HepG2 (cell line): ENCODE measurements around the gene NUDT21. TPM values are rescaled to one million over a fixed set of nuclear protein-coding genes. Genes with fewer than 3 reads are reported as not detected.

Source experiments
- ATAC-seq: fragments of 200-7000 bp; cut with Tn5 transposase; 3 replicates; pipeline ENCODE4 v1.9.1; 2020; ENCODE audit warnings: mild to moderate bottlenecking, moderate library complexity
- BruUV-seq: library from RNA; stranded (reverse); fragments of 400-500 nt; replicated peaks from 2 replicates; lab custom pipeline; 2021; lab: Mats Ljungman, UMichigan
- CTCF ChIA-PET: fragments of 300-600 bp; formaldehyde crosslinking; extraction: SDS; loops from one replicate; lab custom pipeline; 2021; ENCODE audit warnings: low total read pairs, inconsistent platforms, low intra/inter-chr PET ratio; lab: Yijun Ruan, JAX
- POLR2A ChIA-PET: fragments of 350-600 bp; sonication (Branson Sonifier 250); formaldehyde crosslinking; loops from one replicate; lab custom pipeline; 2020; ENCODE audit warnings: antibody characterized with exemption, inconsistent platforms; lab: Yijun Ruan, JAX
- DNase-seq: peaks from one replicate; pipeline ENCODE4 v3.0.0-alpha.2; 2015; ENCODE audit warnings: low spot score
- FAIRE-seq: peaks from 3 replicates; lab custom pipeline; 2011; peaks lifted over from hg19 to GRCh38; lab: Jason Lieb, UNC
- H2AFZ ChIP-seq: one replicate; pipeline ENCODE4 v1.6.1; 2011; ENCODE audit warnings: low read length, inconsistent platforms
- H3K27ac ChIP-seq: fragments of 300-600 bp; 3 replicates; pipeline ENCODE4 v1.8.0; 2011; ENCODE audit warnings: mixed run types, mild to moderate bottlenecking, mixed read lengths, low read length, inconsistent platforms; ENCODE audit not compliant: insufficient read depth; ENCODE audit errors: extremely low read length
- H3K27me3 ChIP-seq, 2 experiments: fragments of 200-600 bp in 1 of 2; 2 replicates in 1 of 2; 3 replicates in 1 of 2; pipeline versions ENCODE4 v1.6.0 to v1.8.0; 2011; ENCODE audit warnings: low read length in 2 of 2, mild to moderate bottlenecking in 2 of 2, moderate library complexity in 2 of 2, inconsistent platforms in 1 of 2; ENCODE audit not compliant: insufficient read depth in 2 of 2, control insufficient read depth in 1 of 2
- H3K36me3 ChIP-seq, 2 experiments: fragments of 200-600 bp in 1 of 2; replicated peaks in 1 of 2; 2 replicates in 1 of 2; 3 replicates in 1 of 2; pipeline versions ENCODE4 v1.5.1 to v1.8.0; 2011; ENCODE audit warnings: low read length in 2 of 2, inconsistent platforms in 1 of 2; ENCODE audit not compliant: insufficient read depth in 2 of 2, control insufficient read depth in 1 of 2
- H3K4me1 ChIP-seq: 2 replicates; pipeline ENCODE4 v1.5.1; 2012; ENCODE audit warnings: low read length, inconsistent platforms; ENCODE audit not compliant: insufficient read depth
- H3K4me2 ChIP-seq: 2 replicates; pipeline ENCODE4 v1.6.0; 2011; ENCODE audit warnings: low read depth, low read length, inconsistent platforms
- H3K4me3 ChIP-seq, 3 experiments: fragments of 200-600 bp in 1 of 3; sonication (generic), shearing (Covaris generic) in 1 of 3; replicated peaks in 1 of 3; 2 replicates each; pipeline ENCODE4 v1.5.1; 2011 to 2016; ENCODE audit warnings: low read length in 3 of 3, inconsistent platforms in 2 of 3, low read depth in 2 of 3, mild to moderate bottlenecking in 2 of 3, control low read depth in 1 of 3, mixed read lengths in 1 of 3; ENCODE audit not compliant: insufficient read depth in 1 of 3
- H3K79me2 ChIP-seq: one replicate; pipeline ENCODE4 v1.6.1; 2011; ENCODE audit warnings: low read length, inconsistent platforms; ENCODE audit not compliant: insufficient read depth
- H3K9ac ChIP-seq: 2 replicates; pipeline ENCODE4 v1.6.0; 2011; ENCODE audit warnings: mild to moderate bottlenecking, low read depth, low read length, inconsistent platforms; ENCODE audit not compliant: insufficient read depth
- H3K9me3 ChIP-seq: 2 replicates; pipeline ENCODE4 v1.5.1; 2012; ENCODE audit warnings: mild to moderate bottlenecking, low read length
- H4K20me1 ChIP-seq: 2 replicates; pipeline ENCODE4 v1.6.0; 2011; ENCODE audit warnings: inconsistent platforms, mild to moderate bottlenecking, low read length, moderate library complexity; ENCODE audit not compliant: insufficient read depth
- ARID5B ChIP-seq: IDR thresholded peaks from 2 replicates; pipeline ENCODE4 v1.4.0; 2020; ENCODE audit warnings: mild to moderate bottlenecking, missing genetic modification reagents
- ELF4 ChIP-seq: sonication (generic); formaldehyde crosslinking; IDR thresholded peaks from 2 replicates; pipeline ENCODE4 v1.5.0; 2020; ENCODE audit warnings: missing genetic modification reagents, mild to moderate bottlenecking, moderate library complexity, borderline replicate concordance
- GATA4 ChIP-seq: sonication (generic); IDR thresholded peaks from 2 replicates; pipeline ENCODE4 v1.6.1; 2016; ENCODE audit warnings: antibody characterized with exemption, low read depth, borderline replicate concordance
- HNRNPUL1 ChIP-seq: fragments of 200-400 bp; formaldehyde crosslinking; IDR thresholded peaks from 2 replicates; pipeline ENCODE4 v1.6.1; 2017; ENCODE audit warnings: low read depth, mild to moderate bottlenecking, low read length, moderate library complexity
- ZIK1 ChIP-seq: sonication (generic); formaldehyde crosslinking; IDR thresholded peaks from 2 replicates; pipeline ENCODE4 v1.5.0; 2020; ENCODE audit warnings: mild to moderate bottlenecking, low read depth, missing genetic modification reagents, borderline replicate concordance
- ZNF614 ChIP-seq: IDR thresholded peaks from 2 replicates; pipeline ENCODE4 v1.6.1; 2018; ENCODE audit warnings: missing biosample characterization, missing genetic modification reagents, inconsistent platforms, borderline replicate concordance
- ZNF616 ChIP-seq: sonication (generic); formaldehyde crosslinking; IDR thresholded peaks from 2 replicates; pipeline ENCODE4 v1.5.0; 2020; ENCODE audit warnings: low read depth, mild to moderate bottlenecking, missing genetic modification reagents
- ZNF691 ChIP-seq: sonication (generic); formaldehyde crosslinking; IDR thresholded peaks from 2 replicates; pipeline ENCODE4 v1.4.0; 2020; ENCODE audit warnings: missing genetic modification reagents, low read depth, mild to moderate bottlenecking, borderline replicate concordance
- in situ Hi-C: cut with HindIII; loops from 2 replicates; pipeline ENCODE4 v1.10.0; 2017; ENCODE audit warnings: low pct_unique_long_range_greater_than_20kb; ENCODE audit not compliant: extremely low pct_ligation_motif_present
- intact Hi-C: fragments of 100-400 bp; cut with micrococcal nuclease; formaldehyde crosslinking; loops from one replicate; pipeline ENCODE4 v1.10.0; 2022; ENCODE audit not compliant: unreplicated experiment
- polyA plus RNA-seq, 8 experiments: library from polyadenylated mRNA; depleted of rRNA in 3 of 8; stranded (reverse) in 7 of 8; unstranded in 1 of 8; fragments of >200 nt; fragmentation: Illumina TruSeq in 4 of 8; extraction: Trizol in 4 of 8; gene quantifications; 2 replicates each; pipeline versions ENCODE4 v1.2.1 to v1.2.3, GENCODE V29; 2011 to 2016; ENCODE audit warnings: low read depth in 4 of 8, missing spikeins in 1 of 8, mixed read lengths in 1 of 8; ENCODE audit not compliant: insufficient read depth in 1 of 8
- total RNA-seq, 5 experiments: library from RNA; depleted of rRNA; stranded (reverse); fragments of >200 nt; fragmentation: Illumina TruSeq; extraction: Trizol; gene quantifications; 2 replicates each; pipeline ENCODE4 v1.2.3, GENCODE V29; 2016; ENCODE audit warnings: low read depth in 1 of 5
- TF ChIP-seq, protein P1 (sequence below): sonication (generic); formaldehyde crosslinking; IDR thresholded peaks from 2 replicates; pipeline ENCODE4 v1.5.0; 2020; ENCODE audit warnings: mild to moderate bottlenecking, missing genetic modification reagents

NUDT21 gene
- total and polyA plus RNA-seq, 2 of the 13 experiments (the other 11 are each of a cell fraction or from before 2014, with no cell fraction given) = 177 to 210 TPM

- TF ChIP-seq HNRNPUL1 = no peak
- no peak for TF ChIP-seq ZNF616 (CRISPR knock-in tag)
- TF ChIP-seq ZIK1 = no peak
- TF ChIP-seq ARID5B (CRISPR knock-in tag) = 0 out of 2 replicates have a peak, but pooled peaks have one; percentile 10
- no peak for TF ChIP-seq GATA4
- peak; percentile 13 for TF ChIP-seq ZNF691 (CRISPR knock-in tag)
Measured at GRCh38 chr16:56450275-56450985, 702 bp downstream of the NUDT21 start (continued).

- Histone ChIP-seq H2AFZ (no peak overlapping the region), H3K4me2 (peak overlapping the region; percentile 34), H3K4me1 (peaks cover 40% of the 10 kb centered on the region), H3K4me3 (no peak overlapping the region), H3K36me3 (peaks cover 14 to 43% of the 10 kb centered on the region in 2 experiments), H4K20me1 (peaks cover 30% of the 10 kb centered on the region), H3K9ac (0 out of 2 replicates have a peak overlapping the region, but pooled peaks have one; percentile 3), H3K79me2 (peaks cover 61% of the 10 kb centered on the region), H3K9me3 (no peaks in the 10 kb centered on the region)
- intact Hi-C loops (no loop called here), in situ Hi-C loops (no loop called here)
- POLR2A ChIA-PET = no interaction called here
- ATAC-seq = no peak
- TF ChIP-seq, protein P1, sequence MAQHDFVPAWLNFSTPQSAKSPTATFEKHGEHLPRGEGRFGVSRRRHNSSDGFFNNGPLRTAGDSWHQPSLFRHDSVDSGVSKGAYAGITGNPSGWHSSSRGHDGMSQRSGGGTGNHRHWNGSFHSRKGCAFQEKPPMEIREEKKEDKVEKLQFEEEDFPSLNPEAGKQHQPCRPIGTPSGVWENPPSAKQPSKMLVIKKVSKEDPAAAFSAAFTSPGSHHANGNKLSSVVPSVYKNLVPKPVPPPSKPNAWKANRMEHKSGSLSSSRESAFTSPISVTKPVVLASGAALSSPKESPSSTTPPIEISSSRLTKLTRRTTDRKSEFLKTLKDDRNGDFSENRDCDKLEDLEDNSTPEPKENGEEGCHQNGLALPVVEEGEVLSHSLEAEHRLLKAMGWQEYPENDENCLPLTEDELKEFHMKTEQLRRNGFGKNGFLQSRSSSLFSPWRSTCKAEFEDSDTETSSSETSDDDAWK (CRISPR knock-in tag) = no peak
- TF ChIP-seq ZNF614 (CRISPR knock-in tag) (peak; percentile 98), ELF4 (0 out of 2 replicates have a peak, but pooled peaks have one; percentile 53)
- TF ChIP-seq, all 625 proteins: peak for 2
- BruUV-seq = no TSS peak
- CTCF ChIA-PET = no interaction called here
- H3K27me3 ChIP-seq = no peaks in the 10 kb centered on the region; a peak in 1 of 5 replicates
- no peak overlapping the region for H3K27ac ChIP-seq
- FAIRE-seq (no peak), DNase-seq (no peak)
Measured at GRCh38 chr16:56448005-56448404, 3.1 kb downstream of the NUDT21 start.
